Thoracic aorta (tissue), 2 donors: ENCODE results near the gene PRSS38. TPM values are rescaled to one million over a fixed set of nuclear protein-coding genes. Genes with fewer than 3 reads are reported as not detected.

Experiments used
- ATAC-seq: fragments of 150-250 bp; one replicate; pipeline ENCODE4 v1.8.0; 2017; ENCODE audit warnings: low read depth; ENCODE audit not compliant: insufficient number of reproducible peaks, low FRiP score
- DNase-seq: peaks from one replicate; pipeline ENCODE4 v3.0.0-alpha.2; 2020; ENCODE audit warnings: low spot score
- H3K27ac ChIP-seq, 2 donors: fragments of 200-600 bp; sonication (generic); 1 replicate in 1 of 2; 2 replicates in 1 of 2; pipeline ENCODE4 v1.5.1; 2016; ENCODE audit warnings: mild to moderate bottlenecking in 2 of 2, moderate library complexity in 2 of 2
- H3K27me3 ChIP-seq: fragments of 200-600 bp; sonication (generic); replicated peaks from 2 replicates; pipeline ENCODE4 v1.6.0; 2016; ENCODE audit warnings: mild to moderate bottlenecking; ENCODE audit not compliant: insufficient read depth
- H3K36me3 ChIP-seq: fragments of 200-600 bp; sonication (generic); one replicate; pipeline ENCODE4 v1.5.1; 2016
- H3K4me1 ChIP-seq, 2 donors: fragments of 200-600 bp; sonication (generic); 1 replicate in 1 of 2; 2 replicates in 1 of 2; pipeline versions ENCODE4 v1.5.1 to v1.6.0; 2016; ENCODE audit warnings: low read depth in 2 of 2, mild to moderate bottlenecking in 1 of 2; ENCODE audit not compliant: control insufficient read depth in 1 of 2
- H3K4me3 ChIP-seq: fragments of 200-600 bp; sonication (generic); 2 replicates; pipeline ENCODE4 v1.5.1; 2016; ENCODE audit warnings: mild to moderate bottlenecking
- H3K9me3 ChIP-seq: fragments of 200-600 bp; sonication (generic); 2 replicates; pipeline ENCODE4 v1.5.1; 2016
- CTCF ChIP-seq: fragments of 200-600 bp; sonication (generic); IDR thresholded peaks from one replicate; pipeline ENCODE4 v1.5.1; 2019; ENCODE audit warnings: antibody characterized with exemption
- total RNA-seq, 2 donors: library from RNA; depleted of rRNA; stranded (reverse); fragments of >200 nt; gene quantifications; one replicate each; pipeline versions ENCODE4 v1.1.0 to v1.2.3, GENCODE V29; 2016

Gene PRSS38
- total RNA-seq, 2 donors from 2014 or later = not detected

- Histone ChIP-seq H3K27ac (no peak overlapping the region), H3K36me3 (no peaks in the 10 kb centered on the region), H3K4me3 (no peak overlapping the region), H3K4me1 (peaks cover 12 to 23% of the 10 kb centered on the region in 2 donors), H3K9me3 (no peaks in the 10 kb centered on the region), H3K27me3 (no peaks in the 10 kb centered on the region)
- no peak for DNase-seq
- TF ChIP-seq CTCF = no peak
- no peak for ATAC-seq
Measured at GRCh38 chr1:227785094-227785804, 30.2 kb upstream of the PRSS38 start.

GRCh38 chr1:227785805-227786671 lies 29.4 kb upstream of the PRSS38 start:
- Histone ChIP-seq H3K27ac (no peak overlapping the region), H3K27me3 (no peaks in the 10 kb centered on the region), H3K36me3 (no peaks in the 10 kb centered on the region), H3K9me3 (no peaks in the 10 kb centered on the region), H3K4me3 (peak overlapping the region; percentile 93), H3K4me1 (peaks cover 12 to 23% of the 10 kb centered on the region in 2 donors)
- DNase-seq = no peak
- no peak for TF ChIP-seq CTCF
- no peak for ATAC-seq

- Histone ChIP-seq H3K27me3 (no peaks in the 10 kb centered on the region), H3K27ac (peak overlapping the region; percentile 25 to 71), H3K36me3 (no peaks in the 10 kb centered on the region), H3K4me1 (peaks cover 12 to 23% of the 10 kb centered on the region in 2 donors), H3K9me3 (no peaks in the 10 kb centered on the region), H3K4me3 (peak overlapping the region; percentile 93)
- TF ChIP-seq CTCF = no peak
- ATAC-seq = no peak
- DNase-seq = no peak
Measured at GRCh38 chr1:227786673-227787512, 28.6 kb upstream of the PRSS38 start.

- Histone ChIP-seq H3K4me3 (peak overlapping the region; percentile 93), H3K4me1 (peaks cover 12 to 23% of the 10 kb centered on the region in 2 donors), H3K36me3 (no peaks in the 10 kb centered on the region), H3K9me3 (no peaks in the 10 kb centered on the region), H3K27ac (peak overlapping the region; percentile 25 to 71), H3K27me3 (no peaks in the 10 kb centered on the region)
- DNase-seq (peak; percentile 73), ATAC-seq (peak; percentile 91)
- no peak for TF ChIP-seq CTCF
Measured at GRCh38 chr1:227787513-227788270, 27.8 kb upstream of the PRSS38 start.
